K562 (cell line): ENCODE measurements around the gene SHANK3. TPM values are rescaled to one million over a fixed set of nuclear protein-coding genes. Genes with fewer than 3 reads are reported as not detected.

Experiments
- ATAC-seq: fragments of 200-7000 bp; cut with Tn5 transposase; 3 replicates; pipeline ENCODE4 v1.9.1; 2020; ENCODE audit warnings: moderate library complexity
- BruUV-seq: library from RNA; stranded (reverse); fragments of 400-500 nt; replicated peaks from 2 replicates; lab custom pipeline; 2021; lab: Mats Ljungman, UMichigan
- CTCF ChIA-PET: fragments of 300-600 bp; formaldehyde crosslinking; extraction: SDS; loops from one replicate; lab custom pipeline; 2021; ENCODE audit warnings: low intra/inter-chr PET ratio; lab: Yijun Ruan, JAX
- POLR2A ChIA-PET: fragments of 300-600, 350-650 bp; sonication (Branson Sonifier 250); formaldehyde crosslinking; extraction: SDS; loops from one replicate; lab custom pipeline; 2021; ENCODE audit warnings: antibody characterized with exemption, inconsistent platforms; lab: Yijun Ruan, JAX
- DNase-seq, 4 experiments: peaks; one replicate each; pipeline versions ENCODE4 v3.0.0 to v3.0.0-alpha.2; 2011 to 2018; ENCODE audit warnings: low spot score in 3 of 4, mixed read lengths in 3 of 4; ENCODE audit errors: extremely low read depth in 1 of 4
- FAIRE-seq: peaks from 2 replicates; lab custom pipeline; 2011; peaks lifted over from hg19 to GRCh38; lab: Jason Lieb, UNC
- H2AFZ ChIP-seq: 2 replicates; pipeline ENCODE4 v1.6.0; 2011; ENCODE audit warnings: low read depth, low read length, control low read depth, inconsistent platforms
- H3K27ac ChIP-seq: fragments of 200-600 bp; 3 replicates; pipeline ENCODE4 v1.8.0; 2011; ENCODE audit warnings: low read depth, mild to moderate bottlenecking, control low read depth, inconsistent platforms, low read length, moderate library complexity, mixed read lengths; ENCODE audit errors: extremely low read depth
- H3K27me3 ChIP-seq, 2 experiments: fragments of 300-600 bp in 1 of 2; 2 replicates in 1 of 2; 3 replicates in 1 of 2; pipeline versions ENCODE4 v1.6.0 to v1.8.0; 2011; ENCODE audit warnings: inconsistent platforms in 2 of 2, low read length in 2 of 2, mild to moderate bottlenecking in 1 of 2, mixed read lengths in 1 of 2, moderate library complexity in 1 of 2; ENCODE audit not compliant: control insufficient read depth in 2 of 2, insufficient read depth in 2 of 2
- H3K36me3 ChIP-seq: fragments of 300-600 bp; 3 replicates; pipeline ENCODE4 v1.8.0; 2011; ENCODE audit warnings: mild to moderate bottlenecking, low read length, inconsistent platforms; ENCODE audit not compliant: control insufficient read depth, insufficient read depth
- H3K4me1 ChIP-seq, 2 experiments: fragments of 200-600 bp in 1 of 2; replicated peaks in 1 of 2; 2 replicates in 1 of 2; 3 replicates in 1 of 2; pipeline versions ENCODE4 v1.5.1 to v1.8.0; 2011; ENCODE audit warnings: inconsistent platforms in 2 of 2, low read length in 2 of 2, mild to moderate bottlenecking in 1 of 2, mixed read lengths in 1 of 2, moderate library complexity in 1 of 2; ENCODE audit not compliant: control insufficient read depth in 2 of 2, insufficient read depth in 2 of 2
- H3K4me2 ChIP-seq: 2 replicates; pipeline ENCODE4 v1.6.1; 2011; ENCODE audit warnings: low read length, control low read depth, inconsistent platforms, mixed read lengths; ENCODE audit not compliant: insufficient read depth
- H3K4me3 ChIP-seq: fragments of 200-600 bp; sonication (generic), shearing (Covaris generic); 2 replicates; pipeline ENCODE4 v1.5.1; 2016; ENCODE audit warnings: control low read depth, inconsistent platforms
- H3K79me2 ChIP-seq: fragments of 200-600 bp; 3 replicates; pipeline ENCODE4 v1.8.0; 2011; ENCODE audit warnings: low read length, inconsistent platforms; ENCODE audit not compliant: control insufficient read depth, insufficient read depth
- H3K9ac ChIP-seq, 2 experiments: 2 replicates each; pipeline versions ENCODE4 v1.6.0 to v1.6.1; 2011; ENCODE audit warnings: low read depth in 2 of 2, low read length in 2 of 2, control low read depth in 1 of 2, inconsistent platforms in 1 of 2, mild to moderate bottlenecking in 1 of 2, mixed read lengths in 1 of 2; ENCODE audit not compliant: insufficient read depth in 1 of 2
- H3K9me1 ChIP-seq: one replicate; pipeline ENCODE4 v1.6.0; 2011; ENCODE audit warnings: inconsistent platforms, mild to moderate bottlenecking, low read length, moderate library complexity; ENCODE audit not compliant: control insufficient read depth, insufficient read depth
- H3K9me3 ChIP-seq: replicated peaks from 2 replicates; pipeline ENCODE4 v1.5.1; 2011; ENCODE audit warnings: low read depth, low read length, inconsistent platforms; ENCODE audit not compliant: control insufficient read depth, insufficient read depth
- H4K20me1 ChIP-seq: replicated peaks from 2 replicates; pipeline ENCODE4 v1.6.1; 2011; ENCODE audit warnings: low read length, inconsistent platforms, mixed read lengths; ENCODE audit not compliant: control insufficient read depth, insufficient read depth
- CHD1 ChIP-seq: fragments of 200-600 bp; sonication (generic); IDR thresholded peaks from one replicate; pipeline ENCODE4 v1.6.1; 2012; ENCODE audit warnings: mild to moderate bottlenecking, moderate library complexity, low read length, inconsistent platforms
- DLX4 ChIP-seq: fragments of 250-450 bp; sonication (Bioruptor Pico); IDR thresholded peaks from 2 replicates; pipeline ENCODE4 v1.6.1; 2021; ENCODE audit warnings: mild to moderate bottlenecking
- MBD1 ChIP-seq: fragments of 250-450 bp; sonication (Bioruptor Pico); IDR thresholded peaks from 2 replicates; pipeline ENCODE4 v1.8.0; 2022; ENCODE audit warnings: inconsistent platforms
- RAD51 ChIP-seq: fragments of 450-650 bp; IDR thresholded peaks from 2 replicates; pipeline ENCODE4 v1.7.1; 2016; ENCODE audit warnings: low read depth, mild to moderate bottlenecking, borderline replicate concordance
- SMC3 ChIP-seq: conservative IDR thresholded peaks from 2 replicates; pipeline ENCODE4 v1.6.1; 2011; ENCODE audit warnings: low read depth, low read length, improper control_type of control experiment; ENCODE audit not compliant: insufficient read depth
- WGBS: fragments of 100-300 bp; shearing (Covaris generic); methylation state at CpG from one replicate; pipeline ENCODE4 v1.1.6; 2016; ENCODE audit warnings: low coverage, mixed read lengths; ENCODE audit not compliant: insufficient coverage; ENCODE audit errors: missing lambda C conversion rate; 5-methylcytosine and 5-hydroxymethylcytosine counted together
- in situ Hi-C: fragments of 300-500 bp; cut with MboI; formaldehyde crosslinking; loops from 4 replicates; pipeline ENCODE4 v1.15.0; 2018; ENCODE audit warnings: inconsistent platforms, mixed read lengths
- intact Hi-C: fragments of 100-400 bp; cut with micrococcal nuclease; formaldehyde crosslinking; loops from 2 replicates; pipeline ENCODE4 v1.14.2; 2022
- polyA plus RNA-seq, 8 experiments: library from polyadenylated mRNA; depleted of rRNA in 4 of 8; stranded (reverse) in 5 of 8; unstranded in 3 of 8; fragments of >200 nt; fragmentation: Nextera tagmentation in 2 of 8; fragmentation: Illumina TruSeq in 1 of 8; extraction: Ambion mirVana in 2 of 8; extraction: Trizol in 1 of 8; gene quantifications; 2 replicates each; pipeline versions ENCODE4 v1.2.1 to v1.2.3, GENCODE V29; 2011 to 2014; ENCODE audit warnings: inconsistent platforms in 1 of 8, missing spikeins in 1 of 8
- total RNA-seq, 7 experiments: library from RNA; depleted of rRNA in 6 of 7; stranded (reverse); fragments of >200 nt in 6 of 7; fragmentation: Illumina TruSeq in 2 of 7; extraction: Trizol in 2 of 7; gene quantifications; 2 replicates each; pipeline versions ENCODE4 v1.2.1 to v1.2.3, GENCODE V29; 2011 to 2021; ENCODE audit warnings: low replicate concordance in 1 of 7
- TF ChIP-seq, protein P1 (sequence below): sonication (generic); formaldehyde crosslinking; IDR thresholded peaks from 2 replicates; pipeline ENCODE4 v1.5.0; 2020; ENCODE audit warnings: missing genetic modification reagents
- TF ChIP-seq, protein P2 (sequence below), 2 experiments: IDR thresholded peaks; 2 replicates each; pipeline ENCODE4 v1.6.1; 2011; ENCODE audit warnings: borderline replicate concordance in 1 of 2, control low read depth in 1 of 2, low read depth in 1 of 2, low read length in 1 of 2, mild to moderate bottlenecking in 1 of 2, mixed read lengths in 1 of 2, moderate library complexity in 1 of 2; ENCODE audit not compliant: insufficient read depth in 1 of 2, insufficient read length in 1 of 2, poor library complexity in 1 of 2, severe bottlenecking in 1 of 2; ENCODE audit errors: extremely low read depth in 1 of 2
- TF ChIP-seq, protein P3 (sequence below): sonication (generic); formaldehyde crosslinking; IDR thresholded peaks from 2 replicates; pipeline ENCODE4 v1.9.0; 2022; ENCODE audit warnings: mild to moderate bottlenecking, missing genetic modification reagents
- TF ChIP-seq, protein P4 (sequence below): sonication (generic); formaldehyde crosslinking; IDR thresholded peaks from 2 replicates; pipeline ENCODE4 v1.8.0; 2023; ENCODE audit warnings: mild to moderate bottlenecking, missing genetic modification reagents

The SHANK3 gene
- total and polyA plus RNA-seq, 9 of the 15 experiments (the other 6 are each of a cell fraction or from before 2014, with no cell fraction given), result 0.01 to 0.07 (median 0.03) TPM; not detected in 6

- in situ Hi-C loops, result loop anchor here (5.0 kb wide), 1 partner anchor 55 kb away; no protein-coding TSS in a partner anchor
- no peaks in the 10 kb centered on the region for H3K36me3 ChIP-seq
- H3K27me3 ChIP-seq, result peaks cover 5 to 42% of the 10 kb centered on the region in 2 experiments
- FAIRE-seq (no peak), DNase-seq (peak in 3 of 4 experiments; percentile 26 to 42 (median 32)), ATAC-seq (peak; percentile 76)
- ChIA-PET POLR2A (interaction anchor here (0.6 to 1.5 kb wide), 3 partner anchors 12 to 720 kb away, joined by 3 read pairs; partner anchors contain the start of gene LMF2), CTCF (no interaction called here)
- BruUV-seq, result no TSS peak
- H3K4me3 ChIP-seq, result no peak overlapping the region
- H3K9me1 ChIP-seq, result no peaks in the 10 kb centered on the region
- H3K27ac ChIP-seq, result no peak overlapping the region
- peaks cover 0 to 6% of the 10 kb centered on the region in 2 experiments; a peak in 2 of 5 replicates for H3K4me1 ChIP-seq
- intact Hi-C loops, result no loop called here
- H3K79me2 ChIP-seq, result no peaks in the 10 kb centered on the region
- H3K9me3 ChIP-seq, result no peaks in the 10 kb centered on the region
- H3K4me2 ChIP-seq, result no peak overlapping the region
- H2AFZ ChIP-seq, result no peak overlapping the region
- 10% methylated on average over 8 of the region's 17 CpGs for WGBS
- H4K20me1 ChIP-seq, result no peaks in the 10 kb centered on the region
- no peak overlapping the region for H3K9ac ChIP-seq
- TF ChIP-seq MBD1 (CRISPR knock-in tag) (no peak), SMC3 (no peak), DLX4 (no peak), CHD1 (no peak), RAD51 (peak; percentile 59; the same call in 1 of the 2 replicates)
- TF ChIP-seq, protein P1, sequence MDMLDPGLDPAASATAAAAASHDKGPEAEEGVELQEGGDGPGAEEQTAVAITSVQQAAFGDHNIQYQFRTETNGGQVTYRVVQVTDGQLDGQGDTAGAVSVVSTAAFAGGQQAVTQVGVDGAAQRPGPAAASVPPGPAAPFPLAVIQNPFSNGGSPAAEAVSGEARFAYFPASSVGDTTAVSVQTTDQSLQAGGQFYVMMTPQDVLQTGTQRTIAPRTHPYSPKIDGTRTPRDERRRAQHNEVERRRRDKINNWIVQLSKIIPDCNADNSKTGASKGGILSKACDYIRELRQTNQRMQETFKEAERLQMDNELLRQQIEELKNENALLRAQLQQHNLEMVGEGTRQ (CRISPR knock-in tag), result peak; percentile 68
- TF ChIP-seq, protein P2, sequence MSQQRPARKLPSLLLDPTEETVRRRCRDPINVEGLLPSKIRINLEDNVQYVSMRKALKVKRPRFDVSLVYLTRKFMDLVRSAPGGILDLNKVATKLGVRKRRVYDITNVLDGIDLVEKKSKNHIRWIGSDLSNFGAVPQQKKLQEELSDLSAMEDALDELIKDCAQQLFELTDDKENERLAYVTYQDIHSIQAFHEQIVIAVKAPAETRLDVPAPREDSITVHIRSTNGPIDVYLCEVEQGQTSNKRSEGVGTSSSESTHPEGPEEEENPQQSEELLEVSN (IDR thresholded peaks at IDR 0.05; ENCODE audit: borderline replicate concordance in 1 of 2, extremely low read depth in 1 of 2, insufficient read depth in 1 of 2, insufficient read length in 1 of 2, low read depth in 1 of 2, low read length in 1 of 2, poor library complexity in 1 of 2, severe bottlenecking in 1 of 2), result peak in 1 of 2 experiments; percentile 61
- TF ChIP-seq, protein P3, sequence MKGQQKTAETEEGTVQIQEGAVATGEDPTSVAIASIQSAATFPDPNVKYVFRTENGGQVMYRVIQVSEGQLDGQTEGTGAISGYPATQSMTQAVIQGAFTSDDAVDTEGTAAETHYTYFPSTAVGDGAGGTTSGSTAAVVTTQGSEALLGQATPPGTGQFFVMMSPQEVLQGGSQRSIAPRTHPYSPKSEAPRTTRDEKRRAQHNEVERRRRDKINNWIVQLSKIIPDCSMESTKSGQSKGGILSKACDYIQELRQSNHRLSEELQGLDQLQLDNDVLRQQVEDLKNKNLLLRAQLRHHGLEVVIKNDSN (CRISPR knock-in tag), result peak; percentile 48; the same call in 1 of the 2 replicates
- TF ChIP-seq, protein P4, sequence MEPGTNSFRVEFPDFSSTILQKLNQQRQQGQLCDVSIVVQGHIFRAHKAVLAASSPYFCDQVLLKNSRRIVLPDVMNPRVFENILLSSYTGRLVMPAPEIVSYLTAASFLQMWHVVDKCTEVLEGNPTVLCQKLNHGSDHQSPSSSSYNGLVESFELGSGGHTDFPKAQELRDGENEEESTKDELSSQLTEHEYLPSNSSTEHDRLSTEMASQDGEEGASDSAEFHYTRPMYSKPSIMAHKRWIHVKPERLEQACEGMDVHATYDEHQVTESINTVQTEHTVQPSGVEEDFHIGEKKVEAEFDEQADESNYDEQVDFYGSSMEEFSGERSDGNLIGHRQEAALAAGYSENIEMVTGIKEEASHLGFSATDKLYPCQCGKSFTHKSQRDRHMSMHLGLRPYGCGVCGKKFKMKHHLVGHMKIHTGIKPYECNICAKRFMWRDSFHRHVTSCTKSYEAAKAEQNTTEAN (CRISPR knock-in tag), result no peak
Observed at GRCh38 chr22:50641696-50642607, 30.7 kb upstream of the SHANK3 start.
